Measurements from ENCODE around the gene TMCO4.
"Not testable (repeated sequence)": the region's sequence is repeated elsewhere in the genome, so short reads cannot be mapped to it uniquely, and the experiment has no call there.

Gene TMCO4

DNA sequence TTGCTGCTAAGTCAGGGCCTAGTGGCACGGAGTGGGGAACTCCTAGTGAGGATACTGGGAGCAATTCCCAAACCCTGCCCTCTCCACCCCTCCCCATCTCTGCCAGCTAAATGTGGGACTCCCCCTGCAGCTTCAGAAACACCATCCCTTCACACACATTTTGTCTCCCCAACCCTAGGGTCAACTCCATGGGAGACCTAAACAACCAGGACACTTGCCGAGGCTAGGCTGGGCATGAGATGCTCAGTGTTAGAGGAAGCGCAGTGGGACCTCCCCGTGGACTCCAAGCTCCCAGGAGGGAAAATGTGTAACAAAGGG lies 13.9 kb upstream of the TMCO4 start:
- no peak for DNase-seq (ENCODE audit: low read depth in 2 of 2)

DNA sequence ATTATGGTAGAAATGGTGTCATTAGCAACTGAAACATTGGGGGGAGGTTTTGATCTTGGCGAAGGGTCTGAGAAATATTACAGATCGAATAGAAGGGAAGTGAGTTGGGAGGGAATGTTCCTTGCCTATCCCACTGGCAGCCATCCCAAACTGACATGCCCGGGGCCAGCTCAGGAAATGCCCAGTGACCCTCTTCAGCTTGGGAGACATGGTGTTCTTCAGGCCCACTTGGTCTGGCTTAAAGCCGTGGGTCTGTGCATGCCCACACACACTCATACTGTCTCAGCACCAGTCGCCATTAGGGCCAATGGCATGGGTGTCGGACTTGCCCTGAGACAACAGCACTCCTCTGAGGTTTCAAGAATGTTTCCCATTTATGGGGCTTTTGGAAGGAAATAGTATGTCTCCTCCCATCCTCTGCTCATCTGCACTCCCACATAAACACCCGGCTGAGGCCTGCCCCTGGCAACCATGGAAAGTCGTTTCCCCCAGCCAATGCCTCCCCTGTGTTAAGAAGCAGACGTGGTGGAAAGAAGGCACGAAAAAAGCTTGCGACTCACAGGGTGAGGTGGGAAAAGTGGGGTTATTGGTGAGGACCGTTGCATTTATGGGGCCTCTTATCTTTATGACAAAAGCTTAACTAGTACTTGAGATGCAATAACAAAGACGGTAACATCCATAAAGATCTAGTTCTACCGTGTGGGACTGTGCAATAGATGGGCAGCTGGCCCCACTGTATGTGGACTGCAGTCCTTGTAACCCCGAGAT lies 13.3 kb upstream of the TMCO4 start:
- DNase-seq (ENCODE audit: low read depth in 2 of 2) = no peak

DNA sequence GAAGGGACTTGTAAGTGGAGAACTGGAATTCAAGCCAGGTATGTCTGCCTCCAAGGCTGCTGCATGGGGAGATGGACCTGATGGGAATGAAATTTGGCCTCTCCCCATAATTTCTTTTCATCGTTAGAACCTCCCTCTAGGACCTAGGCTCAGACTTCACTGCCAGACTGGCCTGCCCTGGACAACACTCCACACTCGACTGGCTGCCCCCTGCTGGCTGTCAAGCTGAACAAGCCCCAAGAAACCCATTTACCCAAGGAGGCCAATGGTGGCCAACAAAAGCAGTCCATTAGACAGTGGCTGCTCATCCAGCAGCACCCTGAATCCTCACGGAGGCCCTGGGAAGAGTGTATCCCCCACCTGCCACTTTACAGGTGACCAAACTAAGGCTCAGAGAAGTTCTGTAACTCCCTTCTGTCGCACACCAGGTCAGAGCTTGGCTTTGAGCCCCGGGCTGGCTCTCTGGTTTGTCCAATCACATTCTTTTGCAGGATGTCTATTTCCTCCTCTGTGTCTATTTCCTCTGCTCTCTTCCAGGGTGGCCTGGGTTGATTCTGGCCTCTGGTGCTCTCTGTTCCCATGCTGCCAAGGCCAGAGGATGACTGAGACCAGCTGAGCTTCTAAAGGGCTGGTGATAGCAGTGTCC lies 11.6 kb upstream of the TMCO4 start:
- DNase-seq (ENCODE audit: low read depth in 2 of 2) = peak; percentile 14 to 47

DNA sequence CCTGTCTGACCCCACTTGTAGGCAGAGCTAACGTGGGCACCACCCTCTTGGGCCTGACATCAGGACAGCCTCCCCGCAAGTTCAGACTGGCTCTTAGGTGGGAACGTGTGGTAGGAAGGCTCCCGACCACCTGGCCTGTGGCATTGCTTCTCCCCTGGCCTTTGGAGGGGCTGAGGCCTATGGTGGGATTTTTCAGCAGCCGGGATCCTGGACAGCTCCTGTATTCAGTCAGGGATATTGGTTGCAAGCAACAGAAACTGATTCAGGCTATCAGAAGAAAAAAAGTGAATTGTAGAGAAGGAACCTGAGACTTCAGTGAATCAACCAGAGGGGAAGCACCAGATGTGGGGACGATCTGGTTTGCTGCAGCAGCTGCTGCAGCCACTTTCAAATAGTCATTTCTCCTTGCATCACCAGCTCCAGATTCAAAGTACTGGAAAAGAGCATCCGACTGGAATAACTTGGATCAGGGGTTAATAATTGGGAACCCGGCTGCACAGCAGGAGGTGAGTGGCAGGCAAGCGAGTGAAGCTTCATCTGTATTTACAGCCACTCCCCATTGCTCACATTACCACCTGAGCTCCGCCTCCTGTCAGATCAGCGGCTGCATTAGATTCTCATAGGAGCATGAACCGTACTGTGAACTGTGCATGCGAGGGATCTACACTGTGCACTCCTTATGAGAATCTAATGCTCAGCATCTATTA lies 9.5 kb upstream of the TMCO4 start:
- DNase-seq (ENCODE audit: low read depth in 2 of 2) = no peak

DNA sequence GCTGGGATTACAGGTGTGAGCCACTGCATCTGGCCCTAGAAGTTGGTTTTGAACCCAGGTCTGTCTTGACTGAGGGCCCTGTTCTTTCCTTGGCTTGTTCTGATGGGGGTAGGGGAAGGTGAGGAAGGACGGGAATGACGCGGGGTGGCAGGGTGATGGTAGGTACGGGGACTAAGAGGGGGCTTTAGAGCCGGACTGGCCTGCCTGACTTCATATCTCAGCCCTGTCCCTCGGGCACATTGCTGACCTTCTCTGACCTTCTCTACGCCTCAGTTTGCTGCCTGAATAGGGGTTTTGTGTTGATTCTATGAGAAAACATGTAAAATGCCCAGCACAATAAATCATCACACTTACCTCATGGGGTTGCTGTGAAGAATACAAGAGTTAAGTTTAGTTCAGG lies 8.6 kb upstream of the TMCO4 start:
- no peak for DNase-seq (ENCODE audit: low read depth in 2 of 2)

GRCh38 chr1:19804831-19805251 lies 5.1 kb upstream of the TMCO4 start:
- DNase-seq (ENCODE audit: low read depth in 2 of 2) = no peak

DNA sequence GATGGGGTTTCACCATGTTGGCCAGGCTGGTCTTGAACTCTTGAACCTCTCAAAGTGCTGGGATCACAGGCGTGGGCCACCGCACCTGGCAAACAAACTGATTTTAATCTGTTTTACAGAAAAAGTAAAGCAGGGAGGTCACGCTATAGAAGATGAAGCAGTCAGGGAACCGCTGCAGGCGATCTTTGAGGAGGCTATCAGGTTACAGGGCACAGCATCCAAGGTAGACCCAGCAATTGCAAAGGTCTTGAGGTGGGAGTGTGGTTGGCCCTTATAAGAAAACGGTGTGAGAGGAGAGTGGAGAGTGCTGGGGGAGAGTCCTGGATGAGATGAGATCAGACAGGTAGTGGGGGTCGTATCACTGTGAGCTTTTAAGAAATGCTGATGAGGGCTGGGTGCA lies 2.6 kb upstream of the TMCO4 start:
- no peak for DNase-seq (ENCODE audit: low read depth in 2 of 2)

DNA sequence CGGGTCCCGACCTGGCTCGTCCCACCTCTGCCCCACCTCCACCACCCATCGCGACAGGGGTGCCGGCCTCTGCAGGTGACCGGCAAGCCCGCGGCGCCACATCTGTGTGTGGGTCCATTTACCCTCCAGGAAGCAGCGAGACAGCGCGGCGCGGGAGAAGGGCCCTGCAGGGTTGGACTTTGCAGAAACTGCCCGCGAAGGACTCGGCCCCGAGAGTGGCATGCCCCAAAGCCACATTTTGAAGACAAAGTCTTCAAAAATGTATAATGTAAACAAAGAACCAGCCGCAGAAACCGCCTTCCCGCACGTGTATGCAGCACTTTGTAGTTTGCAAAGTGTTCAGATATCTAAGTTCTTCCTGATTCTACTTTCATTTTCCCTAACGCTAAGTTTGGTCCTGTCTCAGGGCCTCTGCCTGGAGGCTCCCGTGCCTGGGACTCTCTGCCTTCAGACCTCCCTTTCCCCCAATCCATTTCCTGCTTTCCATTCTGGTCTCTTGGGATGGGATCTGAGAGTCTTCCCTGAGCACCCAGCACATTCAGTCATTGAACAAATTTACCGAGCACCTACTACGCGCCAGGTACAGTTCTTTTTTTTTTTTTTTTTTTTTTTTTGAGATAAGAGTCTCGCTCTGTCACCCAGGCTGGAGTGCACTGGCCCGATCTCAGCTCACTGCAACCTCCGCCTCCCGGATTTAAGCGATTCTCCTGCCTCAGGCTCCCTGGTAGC lies 524 bp upstream of the TMCO4 start:
- peak; percentile 19 to 35 for DNase-seq (ENCODE audit: low read depth in 2 of 2)

DNA sequence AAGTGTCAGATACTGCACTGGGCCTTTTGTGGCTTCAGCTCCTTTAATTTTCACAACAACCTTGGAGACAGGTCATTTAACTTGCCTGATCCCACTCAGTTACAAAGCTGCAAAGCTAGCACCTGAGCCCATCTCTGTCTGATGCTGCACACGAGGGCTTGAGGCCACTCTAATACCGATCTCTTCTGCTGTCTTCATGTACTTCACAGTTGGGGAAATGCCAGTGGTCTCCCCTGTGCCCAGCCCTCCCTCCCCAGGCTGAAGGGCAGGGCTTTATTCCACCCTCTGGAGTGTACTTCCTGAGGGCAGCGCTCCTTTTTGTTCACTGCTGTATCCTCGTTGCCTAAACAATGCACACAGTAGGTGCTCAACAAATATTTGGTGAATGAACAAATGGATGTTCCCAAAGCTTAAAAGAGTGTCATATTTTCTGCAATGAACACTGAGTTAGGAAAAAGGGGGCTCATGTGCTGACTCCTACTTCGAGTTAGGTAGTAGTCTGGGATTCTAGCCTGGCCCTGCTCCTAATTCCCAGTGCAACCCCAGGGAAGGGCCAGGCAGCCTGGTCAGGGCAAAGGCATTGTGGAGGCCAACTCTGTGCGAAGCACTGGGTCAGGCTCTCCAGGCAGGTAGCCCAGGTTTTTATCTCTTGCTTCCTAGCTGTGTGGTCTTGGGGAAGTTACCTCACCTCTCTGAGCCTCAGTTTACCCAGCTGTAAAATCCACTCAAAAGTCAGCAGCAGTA lies 1.1 kb downstream of the TMCO4 start:
- DNase-seq (ENCODE audit: low read depth in 2 of 2) = no peak

DNA sequence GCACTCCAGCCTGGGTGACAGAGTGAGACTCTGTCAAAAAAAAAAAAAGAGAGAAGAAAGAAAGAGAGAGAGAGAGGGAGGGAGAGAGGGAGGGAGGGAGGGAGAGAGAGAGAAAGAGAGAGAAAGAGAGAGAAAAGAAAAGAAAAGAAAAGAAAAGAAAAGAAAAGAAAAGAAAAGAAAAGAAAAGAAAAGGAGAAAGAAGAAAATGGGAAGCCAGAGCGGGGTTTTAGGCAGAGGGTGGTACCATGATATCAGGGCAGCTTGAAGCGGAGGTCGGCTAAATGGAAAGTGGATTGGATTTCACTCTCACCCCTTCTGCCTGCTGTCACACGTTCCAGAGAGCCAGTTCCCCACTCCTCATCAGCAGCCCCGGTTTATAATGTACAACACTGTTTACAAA lies 1.9 kb downstream of the TMCO4 start:
- DNase-seq (ENCODE audit: low read depth in 2 of 2) = no peak

GRCh38 chr1:19794583-19794982 lies 5.1 kb downstream of the TMCO4 start:
- no peak for DNase-seq (ENCODE audit: low read depth in 2 of 2)

DNA sequence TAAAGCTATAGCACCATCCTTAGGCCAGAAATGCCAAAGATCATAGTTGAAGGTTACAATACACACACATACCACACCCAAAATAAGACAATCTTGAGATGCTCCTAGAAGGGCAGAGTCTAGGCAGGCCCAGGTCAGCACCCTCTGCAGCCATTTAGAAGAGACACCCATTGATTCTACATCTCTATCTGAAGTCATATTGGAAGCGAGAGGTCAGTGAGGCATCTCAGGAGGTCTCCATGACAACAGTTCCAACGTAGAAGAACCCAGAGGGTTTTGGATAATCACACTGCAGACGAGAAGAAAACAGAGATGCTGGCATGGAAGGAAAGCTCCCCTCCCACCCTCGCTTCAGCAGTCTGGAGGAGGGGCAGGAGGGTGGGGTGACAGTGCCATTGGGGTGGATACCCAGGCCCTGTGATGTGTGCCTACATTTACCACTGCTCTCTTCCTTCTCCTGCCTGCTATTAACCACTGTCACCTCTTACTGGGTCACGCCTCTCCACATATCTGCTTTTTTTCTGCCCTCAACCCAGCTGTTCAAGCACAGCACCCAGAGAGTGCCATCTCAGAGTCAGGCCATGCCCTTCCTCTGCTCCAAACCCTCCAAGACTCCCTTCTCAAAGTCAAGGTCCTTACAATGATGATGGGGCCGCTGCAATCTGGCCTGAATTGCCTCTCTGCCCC lies 6.2 kb downstream of the TMCO4 start:
- no peak for DNase-seq (ENCODE audit: low read depth in 2 of 2)

GRCh38 chr1:19792237-19793002 lies 7.3 kb downstream of the TMCO4 start:
- DNase-seq (ENCODE audit: low read depth in 2 of 2) = no peak

- not testable (repeated sequence) for DNase-seq (ENCODE audit: low read depth in 2 of 2)
Observed at GRCh38 chr1:19790061-19790975, 9.4 kb downstream of the TMCO4 start.

DNA sequence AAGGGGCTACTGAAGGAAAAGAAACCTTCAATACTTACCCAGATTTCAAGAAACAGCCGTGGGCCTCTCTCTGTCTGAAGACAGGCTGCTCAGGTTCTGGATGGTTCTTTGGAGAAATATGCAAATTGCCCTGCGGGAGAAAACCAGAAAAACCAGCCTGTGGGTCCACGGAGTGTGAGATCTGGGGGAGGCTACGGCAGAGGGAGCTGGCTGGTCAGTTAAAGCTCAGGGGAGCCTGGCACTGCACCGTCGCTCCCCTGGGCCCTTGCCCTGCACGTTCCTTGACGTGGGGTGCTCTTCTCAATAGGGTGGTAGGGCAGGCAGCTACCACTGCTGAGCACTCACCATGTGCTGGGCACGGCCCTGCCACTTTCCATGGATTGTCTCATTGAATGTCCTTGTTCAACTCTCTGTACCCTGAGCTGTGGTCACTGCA lies 12.7 kb downstream of the TMCO4 start:
- no peak for DNase-seq (ENCODE audit: low read depth in 2 of 2)

GRCh38 chr1:19785660-19786059 lies 14.1 kb downstream of the TMCO4 start:
- no peak for DNase-seq (ENCODE audit: low read depth in 2 of 2)

DNA sequence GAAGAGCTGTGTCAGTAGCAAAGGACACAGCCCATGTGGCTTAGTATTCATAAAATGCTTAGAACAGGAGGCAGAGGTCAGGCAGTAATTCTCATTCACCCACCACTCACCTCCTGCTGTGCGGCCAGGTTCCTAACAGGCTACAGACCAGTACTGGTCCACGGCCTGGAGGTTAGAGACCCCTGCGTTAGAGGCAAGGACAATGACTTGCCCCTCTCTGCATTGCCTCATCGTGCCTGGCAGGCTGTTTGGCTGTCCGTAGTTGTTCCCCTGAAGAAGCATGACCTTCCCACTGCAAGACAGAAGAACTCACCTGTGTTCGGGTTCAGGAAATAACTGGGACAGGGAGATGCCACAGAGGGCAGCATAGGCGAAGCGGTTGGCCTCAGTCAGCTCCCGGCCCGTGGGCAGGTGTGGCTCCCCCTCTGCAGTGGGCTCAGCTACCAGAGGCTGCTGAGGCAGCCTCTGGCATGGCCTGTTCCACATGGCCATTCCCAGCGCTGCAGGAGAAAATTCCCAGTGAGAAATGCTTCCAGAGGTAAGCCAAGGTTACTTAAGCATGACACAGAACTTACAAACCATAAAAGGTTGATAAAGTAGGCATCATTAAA lies 19.3 kb downstream of the TMCO4 start:
- no peak for DNase-seq (ENCODE audit: low read depth in 2 of 2)

GRCh38 chr1:19776933-19777332 lies 22.8 kb downstream of the TMCO4 start:
- DNase-seq (ENCODE audit: low read depth in 2 of 2) = no peak

DNA sequence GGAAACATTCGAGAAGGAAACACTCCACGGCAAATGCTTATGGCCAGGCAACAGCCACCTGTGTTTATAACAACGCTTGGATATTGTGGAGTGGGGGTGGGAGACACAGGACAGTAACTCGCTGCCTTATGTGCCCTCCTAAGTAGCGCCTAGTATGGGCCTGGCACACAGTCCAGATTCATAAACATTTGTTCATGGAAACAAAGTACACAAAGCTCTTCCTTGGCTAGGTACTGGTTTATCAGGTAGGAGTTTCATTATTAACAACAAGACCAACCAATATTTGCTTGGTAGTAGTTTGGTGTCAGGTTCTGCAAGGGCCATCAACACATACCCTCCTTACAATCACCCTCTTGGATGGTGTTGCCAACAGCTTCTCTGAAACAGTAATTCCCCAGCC lies 23.4 kb downstream of the TMCO4 start:
- no peak for DNase-seq (ENCODE audit: low read depth in 2 of 2)

Data from stimulated activated CD4-positive, alpha-beta T cell treated with anti-CD3 and anti-CD28 coated beads, Interleukin-12 subunit alpha, Interleukin-12 subunit beta, amount 100 ng/mL, for 24 hours (primary cell).